Measurements from ENCODE around the gene PRKRIP1. TPM values are rescaled to one million over a fixed set of nuclear protein-coding genes. Genes with fewer than 3 reads are reported as not detected.

Gene PRKRIP1
- total and polyA plus RNA-seq, 3 experiments from 2014 or later, result 21.1 to 27.3 (median 26.0) TPM

DNA sequence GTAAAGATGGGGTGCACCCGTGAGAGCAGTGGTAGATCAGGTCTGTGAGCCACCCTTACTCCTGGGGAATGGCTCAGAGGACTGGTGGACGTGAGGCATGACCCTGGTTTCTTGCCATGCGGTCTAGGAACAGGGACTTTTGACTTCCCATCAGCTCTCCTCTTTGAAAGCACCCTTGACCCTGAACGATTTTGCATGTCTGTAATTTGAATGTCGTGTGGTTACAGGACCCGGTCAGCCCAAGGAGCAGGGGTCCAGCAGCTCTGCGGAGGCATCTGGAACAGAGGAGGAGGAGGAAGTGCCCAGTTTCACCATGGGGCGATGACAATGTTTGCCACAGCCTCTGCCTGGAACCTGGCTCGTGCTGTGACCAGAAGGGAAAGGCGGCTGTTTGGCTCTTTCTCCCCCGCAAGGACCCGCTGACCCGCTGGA, 28.6 kb downstream of the PRKRIP1 start:
- peak overlapping the region; percentile 98 to 100 (median 100) for H3K27ac Mint-ChIP-seq
- no peak for DNase-seq
- H3K4me3 ChIP-seq (ENCODE audit: low read length), result no peak overlapping the region
- peaks cover 8 to 39% (median 9%) of the 10 kb centered on the region in 3 donors for H3K36me3 Mint-ChIP-seq
- peaks cover 0 to 2% of the 10 kb centered on the region in 2 donors for H3K27me3 Mint-ChIP-seq
- H3K36me3 ChIP-seq (ENCODE audit: insufficient read depth, low read length), result no peaks in the 10 kb centered on the region
- H3K27me3 ChIP-seq (ENCODE audit: insufficient read depth, low read length, poor library complexity, severe bottlenecking), result no peaks in the 10 kb centered on the region
- H3K4me3 Mint-ChIP-seq, result peak overlapping the region; percentile 20 to 90 (median 54)
- peaks cover 84% of the 10 kb centered on the region for H3K4me1 ChIP-seq (ENCODE audit: insufficient read depth, low read length)
- peaks cover 60 to 81% (median 69%) of the 10 kb centered on the region in 3 donors for H3K4me1 Mint-ChIP-seq
- no peaks in the 10 kb centered on the region for H3K9me3 ChIP-seq (ENCODE audit: low read length)
- peaks cover 0 to 1% (median 0%) of the 10 kb centered on the region in 5 donors for H3K9me3 Mint-ChIP-seq
- H3K27ac ChIP-seq (ENCODE audit: low read depth, low read length), result no peak overlapping the region
- ChIA-PET POLR2A (interaction anchor here (1.0 to 1.5 kb wide), 2 partner anchors 20 to 30 kb away, joined by 3 to 5 read pairs; no protein-coding TSS in a partner anchor), CTCF (interaction anchor here (1.7 to 3.8 kb wide), 4 partner anchors 9 to 29 kb away, joined by 6 to 14 read pairs (median 10); partner anchors contain the start of gene PRKRIP1)

DNA sequence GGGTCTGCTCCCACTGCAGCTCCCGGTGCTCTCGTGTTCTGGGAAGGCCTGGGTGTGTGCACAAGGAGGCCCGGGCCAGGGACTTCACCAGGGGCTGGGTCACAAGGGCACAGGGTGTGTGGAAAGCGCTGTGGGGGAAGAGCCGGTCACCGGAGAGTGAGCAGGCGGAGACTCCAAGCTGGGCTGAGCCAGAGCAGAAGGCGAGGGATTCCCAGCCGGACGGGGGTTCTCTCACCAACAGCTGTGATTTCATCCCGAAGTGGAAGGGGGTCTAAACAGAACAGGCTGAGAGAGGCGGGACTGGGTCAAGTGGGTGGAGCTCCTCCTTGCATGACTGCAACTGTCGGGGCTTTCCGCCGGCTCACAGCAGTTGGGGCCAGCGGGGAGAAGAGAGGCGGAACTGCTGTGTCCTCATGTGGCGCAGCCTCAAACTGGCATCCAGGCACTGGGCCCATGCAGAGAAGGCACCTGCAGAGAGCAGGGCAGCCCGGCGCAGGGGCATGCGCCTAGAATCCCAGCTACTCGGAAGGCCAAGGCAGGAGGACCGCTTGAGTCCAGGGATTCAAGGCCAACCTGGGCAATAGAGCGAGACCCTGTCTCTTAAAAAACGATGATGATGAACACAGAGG, 29.6 kb downstream of the PRKRIP1 start:
- H3K4me1 Mint-ChIP-seq, result peaks cover 57 to 81% (median 66%) of the 10 kb centered on the region in 3 donors
- peak overlapping the region; percentile 62 for H3K4me3 ChIP-seq (ENCODE audit: low read length)
- POLR2A ChIA-PET, result interaction anchor here (0.6 to 1.9 kb wide), 8 partner anchors 8 to 40 kb away, joined by 3 to 22 read pairs (median 4); partner anchors contain the start of gene ORAI2

DNA sequence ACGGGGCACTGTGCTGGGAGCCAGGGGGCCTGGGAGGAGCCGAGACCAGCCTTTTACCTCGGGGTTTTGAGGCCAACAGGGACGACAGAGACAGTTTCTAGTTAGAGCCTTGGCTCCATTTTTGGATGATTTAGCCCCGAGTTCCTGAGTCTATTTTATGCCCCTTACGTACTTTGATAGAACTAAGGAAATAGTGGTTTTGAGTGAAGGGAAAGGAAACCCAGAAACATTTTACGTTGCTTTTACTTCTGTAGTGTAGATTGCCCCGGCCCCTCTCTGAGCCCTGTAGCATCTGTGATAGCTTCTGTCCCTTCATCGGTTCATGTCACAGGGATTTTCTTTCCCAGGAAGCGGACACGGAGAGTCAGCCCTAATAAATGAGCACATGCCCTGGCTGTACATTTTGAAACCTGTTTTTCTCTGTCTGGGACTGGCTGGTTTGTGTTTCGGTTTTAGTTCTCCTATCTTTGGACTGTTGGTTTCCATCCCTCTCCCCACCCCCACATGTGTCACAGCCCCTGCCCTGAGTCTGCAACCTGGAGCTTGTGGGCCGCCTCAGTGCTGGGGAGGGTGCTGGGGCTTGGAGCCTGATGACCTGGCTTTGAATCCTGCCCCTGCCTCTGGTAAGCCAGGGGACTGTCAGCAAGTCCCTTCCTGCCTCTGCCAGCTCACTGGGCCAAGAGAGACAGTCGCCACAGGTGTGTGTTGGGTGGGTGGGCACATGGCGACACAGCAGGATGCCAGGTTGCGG, 30.3 kb downstream of the PRKRIP1 start:
- Histone ChIP-seq H3K9me3 (ENCODE audit: low read length) (no peaks in the 10 kb centered on the region), H3K4me1 (ENCODE audit: insufficient read depth, low read length) (peaks cover 84% of the 10 kb centered on the region), H3K27ac (ENCODE audit: low read depth, low read length) (peak overlapping the region; percentile 96), H3K36me3 (ENCODE audit: insufficient read depth, low read length) (no peaks in the 10 kb centered on the region), H3K4me3 (ENCODE audit: low read length) (peak overlapping the region; percentile 62), H3K27me3 (ENCODE audit: insufficient read depth, low read length, poor library complexity, severe bottlenecking) (no peaks in the 10 kb centered on the region)
- Mint-ChIP-seq H3K4me3 (peak overlapping the region; percentile 77 to 95 (median 90)), H3K27me3 (peaks cover 0 to 2% of the 10 kb centered on the region in 2 donors), H3K4me1 (peaks cover 58 to 82% (median 68%) of the 10 kb centered on the region in 3 donors), H3K9me3 (peaks cover 0 to 1% (median 0%) of the 10 kb centered on the region in 5 donors), H3K27ac (peak overlapping the region; percentile 98 to 100 (median 100)), H3K36me3 (peaks cover 0 to 27% (median 0%) of the 10 kb centered on the region in 3 donors)
- DNase-seq, result peak; percentile 46 to 82 (median 77)
- CTCF ChIA-PET, result interaction anchor here (1.1 to 3.8 kb wide), 6 partner anchors 11 to 41 kb away, joined by 4 to 14 read pairs (median 10); partner anchors contain the start of gene PRKRIP1
- POLR2A ChIA-PET, result interaction anchor here (0.7 to 1.9 kb wide), 6 partner anchors 9 to 257 kb away, joined by 3 to 22 read pairs (median 4); no protein-coding TSS in a partner anchor

More for the DNA sequence above, 29.6 kb downstream of the PRKRIP1 start:
- CTCF ChIA-PET, result interaction anchor here (0.8 to 3.8 kb wide), 7 partner anchors 10 to 40 kb away, joined by 3 to 14 read pairs (median 6); partner anchors contain the start of gene PRKRIP1
- peak overlapping the region; percentile 77 to 95 (median 90) for H3K4me3 Mint-ChIP-seq
- Histone ChIP-seq H3K27ac (ENCODE audit: low read depth, low read length) (peak overlapping the region; percentile 96), H3K9me3 (ENCODE audit: low read length) (no peaks in the 10 kb centered on the region), H3K4me1 (ENCODE audit: insufficient read depth, low read length) (peaks cover 84% of the 10 kb centered on the region), H3K36me3 (ENCODE audit: insufficient read depth, low read length) (no peaks in the 10 kb centered on the region), H3K27me3 (ENCODE audit: insufficient read depth, low read length, poor library complexity, severe bottlenecking) (no peaks in the 10 kb centered on the region)
- peak overlapping the region; percentile 98 to 100 (median 100) for H3K27ac Mint-ChIP-seq
- peaks cover 2 to 32% (median 3%) of the 10 kb centered on the region in 3 donors for H3K36me3 Mint-ChIP-seq
- peaks cover 0 to 1% (median 0%) of the 10 kb centered on the region in 5 donors for H3K9me3 Mint-ChIP-seq
- DNase-seq, result peak; percentile 80 to 91 (median 81)
- H3K27me3 Mint-ChIP-seq, result peaks cover 0 to 2% of the 10 kb centered on the region in 2 donors

DNA sequence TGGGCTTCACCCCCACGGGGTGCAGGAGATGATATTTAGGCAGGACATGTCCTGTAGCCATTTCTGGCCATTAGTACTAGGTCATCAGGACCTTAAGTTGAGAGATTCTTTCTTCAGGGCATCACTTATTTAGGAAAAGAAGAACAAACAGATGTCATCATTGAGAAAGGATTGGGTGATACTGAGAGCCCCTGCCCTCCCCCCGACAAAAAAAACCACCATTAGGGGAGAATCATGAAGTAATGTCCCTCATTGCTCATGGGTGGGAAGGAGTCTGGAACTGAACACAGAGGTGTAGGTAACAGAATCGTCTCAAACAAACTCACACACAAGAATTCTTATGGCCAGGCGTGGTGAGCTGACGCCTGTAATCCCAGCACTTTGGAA, 30.8 kb downstream of the PRKRIP1 start:
- Mint-ChIP-seq H3K27ac (peak overlapping the region; percentile 98 to 100 (median 100)), H3K4me3 (peak overlapping the region; percentile 77 to 95 (median 90)), H3K9me3 (peaks cover 0 to 1% (median 0%) of the 10 kb centered on the region in 5 donors), H3K27me3 (peaks cover 0 to 2% of the 10 kb centered on the region in 2 donors), H3K4me1 (peaks cover 62 to 84% (median 74%) of the 10 kb centered on the region in 3 donors), H3K36me3 (peaks cover 0 to 23% (median 0%) of the 10 kb centered on the region in 3 donors)
- peak overlapping the region; percentile 52 for H3K4me3 ChIP-seq (ENCODE audit: low read length)
- H3K4me1 ChIP-seq (ENCODE audit: insufficient read depth, low read length), result peaks cover 86% of the 10 kb centered on the region
- ChIA-PET CTCF (interaction anchor here (1.1 to 3.8 kb wide), 6 partner anchors 12 to 41 kb away, joined by 4 to 14 read pairs (median 10); partner anchors contain the start of gene PRKRIP1), POLR2A (interaction anchor here (0.7 to 1.9 kb wide), 5 partner anchors 9 to 256 kb away, joined by 3 to 22 read pairs (median 4); no protein-coding TSS in a partner anchor)
- H3K27me3 ChIP-seq (ENCODE audit: insufficient read depth, low read length, poor library complexity, severe bottlenecking), result no peaks in the 10 kb centered on the region
- H3K27ac ChIP-seq (ENCODE audit: low read depth, low read length), result peak overlapping the region; percentile 96
- no peaks in the 10 kb centered on the region for H3K36me3 ChIP-seq (ENCODE audit: insufficient read depth, low read length)
- H3K9me3 ChIP-seq (ENCODE audit: low read length), result no peaks in the 10 kb centered on the region
- no peak for DNase-seq

DNA sequence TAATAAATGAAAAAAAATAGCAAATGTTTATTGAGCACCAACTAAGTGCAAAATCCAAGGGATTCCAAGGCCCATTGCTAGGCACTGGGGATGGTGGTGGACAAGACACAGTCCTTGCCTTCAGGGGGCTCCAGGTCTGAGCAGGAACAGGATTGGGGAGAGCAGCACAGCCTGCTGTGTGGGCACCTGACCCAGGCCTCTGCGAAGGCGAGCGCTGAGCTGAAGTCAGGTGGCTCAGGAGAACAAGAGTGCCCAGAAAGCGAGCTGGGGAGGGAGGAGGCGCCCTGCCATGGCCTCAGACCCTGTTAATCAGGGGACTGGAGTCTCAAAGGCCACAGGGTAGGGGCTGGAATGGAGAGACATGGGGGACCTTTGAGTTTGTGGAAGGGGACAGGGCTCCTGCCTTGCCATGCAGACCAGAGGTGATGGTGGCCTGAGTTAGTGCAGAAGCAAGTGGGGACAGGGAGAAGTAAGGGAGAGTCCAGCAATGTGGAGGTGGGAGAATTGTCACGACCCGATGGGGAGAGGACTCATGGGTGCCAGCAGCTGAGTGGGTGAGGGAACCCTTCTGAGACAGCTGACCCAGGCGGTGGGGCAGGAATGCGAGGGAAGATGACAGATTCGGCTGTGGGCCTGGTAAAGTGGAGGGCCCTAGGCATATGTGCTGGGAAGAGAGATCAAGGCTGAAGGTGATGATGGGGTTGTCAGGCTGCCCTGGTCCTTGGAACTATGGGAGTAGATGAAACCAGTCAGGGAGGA, 33.2 kb downstream of the PRKRIP1 start:
- Histone ChIP-seq H3K4me3 (ENCODE audit: low read length) (no peak overlapping the region), H3K9me3 (ENCODE audit: low read length) (no peaks in the 10 kb centered on the region), H3K27ac (ENCODE audit: low read depth, low read length) (no peak overlapping the region), H3K36me3 (ENCODE audit: insufficient read depth, low read length) (no peaks in the 10 kb centered on the region), H3K27me3 (ENCODE audit: insufficient read depth, low read length, poor library complexity, severe bottlenecking) (no peaks in the 10 kb centered on the region), H3K4me1 (ENCODE audit: insufficient read depth, low read length) (peaks cover 92% of the 10 kb centered on the region)
- Mint-ChIP-seq H3K4me3 (peak overlapping the region in 5 of 7 donors; percentile 5 to 82 (median 46)), H3K27me3 (peaks cover 0 to 4% of the 10 kb centered on the region in 2 donors), H3K4me1 (peaks cover 68 to 89% (median 74%) of the 10 kb centered on the region in 3 donors), H3K9me3 (peaks cover 0 to 2% (median 0%) of the 10 kb centered on the region in 5 donors), H3K27ac (peak overlapping the region; percentile 77 to 100 (median 98)), H3K36me3 (peaks cover 0 to 16% (median 0%) of the 10 kb centered on the region in 3 donors)
- POLR2A ChIA-PET, result interaction anchor here (0.8 kb wide), 1 partner anchor 13 kb away, joined by 3 read pairs; no protein-coding TSS in a partner anchor
- CTCF ChIA-PET, result no interaction called here
- no peak for DNase-seq

DNA sequence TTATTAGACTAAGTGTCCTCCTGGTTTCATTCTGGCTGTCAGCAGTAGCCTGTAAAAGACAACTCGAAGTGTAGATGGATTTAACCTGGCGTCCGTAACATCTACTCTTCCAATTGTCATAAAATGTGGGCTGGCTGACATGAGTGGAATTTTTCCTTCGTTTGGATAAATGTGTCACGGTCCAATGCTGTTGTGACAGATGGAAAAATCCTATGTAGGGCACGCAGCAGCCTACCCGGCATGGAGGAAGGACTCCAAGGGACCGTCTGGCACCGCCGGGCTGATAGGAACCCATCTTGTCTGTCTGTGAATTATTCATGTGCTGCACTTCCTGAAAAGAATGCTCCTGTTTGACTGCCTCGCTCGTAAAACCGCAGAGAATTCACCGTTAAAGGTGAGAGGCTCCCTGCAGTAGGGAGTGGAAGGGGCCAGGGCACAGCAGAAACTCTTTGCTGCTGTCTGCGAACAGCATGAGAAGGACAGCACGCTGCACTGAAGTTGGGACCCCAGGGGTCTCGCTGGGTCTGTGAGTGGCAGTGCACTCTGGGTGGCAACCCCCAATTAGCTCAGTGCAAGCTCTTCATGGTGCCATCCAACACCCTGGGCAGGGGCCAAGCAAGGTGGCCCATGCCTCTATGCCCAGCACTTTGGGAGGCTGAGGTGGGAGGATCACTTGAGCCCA, 35.6 kb downstream of the PRKRIP1 start:
- H3K36me3 ChIP-seq (ENCODE audit: insufficient read depth, low read length), result no peaks in the 10 kb centered on the region
- peak overlapping the region; percentile 64 for H3K4me3 ChIP-seq (ENCODE audit: low read length)
- peak overlapping the region; percentile 97 to 100 (median 99) for H3K27ac Mint-ChIP-seq
- H3K27me3 Mint-ChIP-seq, result peaks cover 0 to 2% of the 10 kb centered on the region in 2 donors
- DNase-seq, result peak; percentile 62 to 85 (median 77)
- no peaks in the 10 kb centered on the region for H3K9me3 ChIP-seq (ENCODE audit: low read length)
- no peaks in the 10 kb centered on the region for H3K27me3 ChIP-seq (ENCODE audit: insufficient read depth, low read length, poor library complexity, severe bottlenecking)
- H3K27ac ChIP-seq (ENCODE audit: low read depth, low read length), result peak overlapping the region; percentile 78
- CTCF ChIA-PET, result interaction anchor here (0.9 to 1.7 kb wide), 2 partner anchors 16 to 18 kb away, joined by 3 to 8 read pairs; no protein-coding TSS in a partner anchor
- peaks cover 56 to 79% (median 56%) of the 10 kb centered on the region in 3 donors for H3K4me1 Mint-ChIP-seq
- peak overlapping the region; percentile 79 to 93 (median 83) for H3K4me3 Mint-ChIP-seq
- H3K9me3 Mint-ChIP-seq, result peaks cover 0 to 1% (median 0%) of the 10 kb centered on the region in 5 donors
- H3K4me1 ChIP-seq (ENCODE audit: insufficient read depth, low read length), result peaks cover 74% of the 10 kb centered on the region
- POLR2A ChIA-PET, result interaction anchor here (1.0 to 1.6 kb wide), 3 partner anchors 10 to 22 kb away, joined by 3 to 4 read pairs (median 4); no protein-coding TSS in a partner anchor
- peaks cover 0 to 8% (median 0%) of the 10 kb centered on the region in 3 donors for H3K36me3 Mint-ChIP-seq

Data from CD8-positive, alpha-beta memory T cell (primary cell).